ENCODE results near the gene GSS. TPM values are rescaled to one million over a fixed set of nuclear protein-coding genes. Genes with fewer than 3 reads are reported as not detected.

Gene GSS
- total and polyA plus RNA-seq, 2 donors (not counting 3 experiments of a cell fraction or from before 2014, with no cell fraction given), result 47.9 to 65.1 TPM

- POLR2A ChIA-PET, result no interaction called here
- no peaks in the 10 kb centered on the region for H3K4me1 ChIP-seq (ENCODE audit: control insufficient read depth, extremely low read depth, insufficient read depth, low read length)
- no peak overlapping the region for H3K4me3 ChIP-seq (replicated peaks in 1 of 3; ENCODE audit: insufficient read depth in 1 of 3, low read depth in 1 of 3, low read length in 3 of 3)
- H3K79me2 ChIP-seq (ENCODE audit: control insufficient read depth, insufficient read depth, low read length), result no peaks in the 10 kb centered on the region
- H3K9ac ChIP-seq (replicated peaks; ENCODE audit: extremely low read depth, insufficient read depth, low read length), result no peak overlapping the region
- no peak overlapping the region for H3K4me2 ChIP-seq (ENCODE audit: insufficient read depth, low read length)
- DNase-seq (ENCODE audit: low read depth, low spot score) (no peak), FAIRE-seq (no peak)
- peaks cover 0 to 5% of the 10 kb centered on the region in 2 experiments for H3K36me3 ChIP-seq (ENCODE audit: control insufficient read depth in 2 of 2, extremely low read depth in 1 of 2, insufficient read depth in 2 of 2, low read length in 2 of 2)
- no TSS peak for BruUV-seq (replicated peaks)
- H2AFZ ChIP-seq (ENCODE audit: low read depth, low read length), result no peak overlapping the region
- no peak overlapping the region for H3K27ac ChIP-seq (ENCODE audit: insufficient read depth, low read depth, low read length)
- dilution Hi-C loops (cut with MboI; ENCODE audit: extremely low pct_ligation_motif_present, low sequenced_read_pairs), result no loop called here
- no peaks in the 10 kb centered on the region for H3K9me3 ChIP-seq (replicated peaks; ENCODE audit: control insufficient read depth, insufficient read depth, low read length)
- H3K9me1 ChIP-seq (replicated peaks; ENCODE audit: control insufficient read depth, extremely low read depth, insufficient read depth, low read length), result no peaks in the 10 kb centered on the region
- H3K27me3 ChIP-seq (ENCODE audit: control insufficient read depth in 2 of 2, insufficient read depth in 2 of 2, low read length in 2 of 2), result no peaks in the 10 kb centered on the region
- no peaks in the 10 kb centered on the region for H4K20me1 ChIP-seq (replicated peaks; ENCODE audit: control insufficient read depth, extremely low read depth, insufficient read depth, low read length)
- TF ChIP-seq EZH2 (IDR thresholded peaks at IDR 0.05; ENCODE audit: borderline replicate concordance, low read depth, low read length, severe bottlenecking) (no peak), POLR2AphosphoS5 (IDR thresholded peaks at IDR 0.05; ENCODE audit: insufficient read depth, low read depth, low read length) (no peak), POLR2A (IDR thresholded peaks at IDR 0.05; ENCODE audit: low read depth, low read length) (no peak), MYC (IDR thresholded peaks at IDR 0.05; ENCODE audit: low read depth, low read length) (no peak), FOS (IDR thresholded peaks at IDR 0.05; ENCODE audit: borderline replicate concordance, insufficient read depth, low read length) (no peak), MAX (IDR thresholded peaks at IDR 0.05; ENCODE audit: insufficient read depth, insufficient read length) (no peak), GATA2 (IDR thresholded peaks at IDR 0.05; ENCODE audit: insufficient read depth, insufficient read length, low read depth, low read length) (no peak), JUN (IDR thresholded peaks at IDR 0.05; ENCODE audit: borderline replicate concordance, insufficient read depth, insufficient read length, low read depth) (no peak)
- TF ChIP-seq, protein P1, sequence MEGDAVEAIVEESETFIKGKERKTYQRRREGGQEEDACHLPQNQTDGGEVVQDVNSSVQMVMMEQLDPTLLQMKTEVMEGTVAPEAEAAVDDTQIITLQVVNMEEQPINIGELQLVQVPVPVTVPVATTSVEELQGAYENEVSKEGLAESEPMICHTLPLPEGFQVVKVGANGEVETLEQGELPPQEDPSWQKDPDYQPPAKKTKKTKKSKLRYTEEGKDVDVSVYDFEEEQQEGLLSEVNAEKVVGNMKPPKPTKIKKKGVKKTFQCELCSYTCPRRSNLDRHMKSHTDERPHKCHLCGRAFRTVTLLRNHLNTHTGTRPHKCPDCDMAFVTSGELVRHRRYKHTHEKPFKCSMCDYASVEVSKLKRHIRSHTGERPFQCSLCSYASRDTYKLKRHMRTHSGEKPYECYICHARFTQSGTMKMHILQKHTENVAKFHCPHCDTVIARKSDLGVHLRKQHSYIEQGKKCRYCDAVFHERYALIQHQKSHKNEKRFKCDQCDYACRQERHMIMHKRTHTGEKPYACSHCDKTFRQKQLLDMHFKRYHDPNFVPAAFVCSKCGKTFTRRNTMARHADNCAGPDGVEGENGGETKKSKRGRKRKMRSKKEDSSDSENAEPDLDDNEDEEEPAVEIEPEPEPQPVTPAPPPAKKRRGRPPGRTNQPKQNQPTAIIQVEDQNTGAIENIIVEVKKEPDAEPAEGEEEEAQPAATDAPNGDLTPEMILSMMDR (IDR thresholded peaks at IDR 0.05; ENCODE audit: extremely low read depth in 1 of 2, insufficient read depth in 1 of 2, low read depth in 1 of 2, low read length in 2 of 2), result no peak
- CTCF ChIA-PET, result interaction anchor here (0.9 to 2.4 kb wide), 2 partner anchors 117 to 118 kb away, joined by 4 to 6 read pairs; no protein-coding TSS in a partner anchor
- intact Hi-C loops (cut with micrococcal nuclease), result no loop called here
Measured at GRCh38 chr20:34990661-34991214, 35.1 kb upstream of the GSS start.

Data from endothelial cell of umbilical vein (primary cell).